ENCODE data around the gene ARF1.

GRCh38 chr1:228062812-228063211, 19.7 kb upstream of the ARF1 start:
- TF ChIP-seq SREBF1 (IDR thresholded peaks at IDR 0.05; ENCODE audit: low read length) (no peak), POLR2A (IDR thresholded peaks at IDR 0.05; ENCODE audit: low read depth, low read length) (no peak), POLR2AphosphoS5 (IDR thresholded peaks at IDR 0.05; ENCODE audit: low read length) (no peak), RELB (IDR thresholded peaks at IDR 0.05; ENCODE audit: low read depth) (no peak), EP300 (IDR thresholded peaks at IDR 0.05; ENCODE audit: borderline replicate concordance in 1 of 2, control insufficient read depth in 1 of 2, low read depth in 2 of 2, low read length in 2 of 2) (no peak), HDAC2 (IDR thresholded peaks at IDR 0.05) (no peak)

All from GM12878 (cell line).